Activated CD4-positive, alpha-beta memory T cell treated with anti-CD3 and anti-CD28 coated beads, Interleukin-2, amount 10 ng/mL, durations not matched to agents 7 days and 5 days (primary cell): ENCODE data around the gene TBC1D2. TPM values are rescaled to one million over a fixed set of nuclear protein-coding genes. Genes with fewer than 3 reads are reported as not detected.

Experiments used
- CTCF ChIA-PET: fragments of 350-600 bp; sonication (Branson Sonifier 250); formaldehyde crosslinking; loops from one replicate; lab custom pipeline; 2021; ENCODE audit warnings: antibody characterized with exemption, inconsistent platforms; lab: Charles Lee
- POLR2A ChIA-PET: fragments of 350-600 bp; sonication (Branson Sonifier 250); formaldehyde crosslinking; loops from one replicate; lab custom pipeline; 2021; ENCODE audit warnings: antibody characterized with exemption; lab: Charles Lee
- DNase-seq: peaks from one replicate; pipeline ENCODE4 v3.0.0-alpha.2; 2020
- H3K27ac Mint-ChIP-seq: one replicate; pipeline ENCODE4 v1.8.0; 2021; ENCODE audit warnings: mild to moderate bottlenecking, mixed read lengths
- H3K27me3 Mint-ChIP-seq: one replicate; pipeline ENCODE4 v1.8.0; 2021; ENCODE audit warnings: mixed read lengths
- H3K36me3 Mint-ChIP-seq: one replicate; pipeline ENCODE4 v1.8.0; 2021; ENCODE audit warnings: low read depth, mixed read lengths
- H3K4me1 Mint-ChIP-seq: one replicate; pipeline ENCODE4 v1.8.0; 2021; ENCODE audit warnings: mixed read lengths
- H3K4me3 Mint-ChIP-seq: one replicate; pipeline ENCODE4 v1.8.0; 2021; ENCODE audit warnings: mild to moderate bottlenecking, mixed read lengths
- H3K9me3 Mint-ChIP-seq: one replicate; pipeline ENCODE4 v1.8.0; 2021; ENCODE audit warnings: mixed read lengths
- total RNA-seq, 2 experiments: library from RNA; stranded (reverse); gene quantifications; one replicate each; pipeline ENCODE4 v1.2.3, GENCODE V29; 2021

TBC1D2 gene
- total RNA-seq, 2 experiments from 2014 or later = 11.0 to 11.9 TPM

GRCh38 chr9:98190757-98191105 lies 64.7 kb downstream of the TBC1D2 start:
- Mint-ChIP-seq H3K9me3 (no peaks in the 10 kb centered on the region), H3K36me3 (no peaks in the 10 kb centered on the region), H3K4me3 (peak overlapping the region; percentile 71), H3K27ac (no peak overlapping the region), H3K27me3 (no peaks in the 10 kb centered on the region), H3K4me1 (peaks cover 11% of the 10 kb centered on the region)
- no peak for DNase-seq
- POLR2A ChIA-PET = interaction anchor here (1.6 to 4.1 kb wide), 3 partner anchors 65 to 79 kb away, joined by 6 to 41 read pairs (median 14); partner anchors contain the start of genes TBC1D2 and TRIM14
- CTCF ChIA-PET = interaction anchor here (1.2 kb wide), 1 partner anchor 10 kb away, joined by 3 read pairs; no protein-coding TSS in a partner anchor

GRCh38 chr9:98189412-98189811 lies 66.0 kb downstream of the TBC1D2 start:
- H3K36me3 Mint-ChIP-seq = no peaks in the 10 kb centered on the region
- no peaks in the 10 kb centered on the region for H3K9me3 Mint-ChIP-seq
- H3K27ac Mint-ChIP-seq = no peak overlapping the region
- peaks cover 15% of the 10 kb centered on the region for H3K4me1 Mint-ChIP-seq
- no peak overlapping the region for H3K4me3 Mint-ChIP-seq
- POLR2A ChIA-PET = no interaction called here
- CTCF ChIA-PET = interaction anchor here (1.7 to 3.1 kb wide), 2 partner anchors 16 to 71 kb away, joined by 7 to 13 read pairs; partner anchors contain the start of gene TRIM14
- no peak for DNase-seq
- no peaks in the 10 kb centered on the region for H3K27me3 Mint-ChIP-seq

GRCh38 chr9:98187926-98188325 lies 67.5 kb downstream of the TBC1D2 start:
- H3K36me3 Mint-ChIP-seq = no peaks in the 10 kb centered on the region
- H3K4me1 Mint-ChIP-seq = peaks cover 11% of the 10 kb centered on the region
- no peak overlapping the region for H3K27ac Mint-ChIP-seq
- ChIA-PET CTCF (interaction anchor here (3.1 kb wide), 1 partner anchor 70 kb away, joined by 13 read pairs; the partner anchor contains the start of gene TRIM14), POLR2A (interaction anchor here (0.8 to 0.9 kb wide), 2 partner anchors 9 to 68 kb away, joined by 3 read pairs; no protein-coding TSS in a partner anchor)
- DNase-seq = no peak
- no peak overlapping the region for H3K4me3 Mint-ChIP-seq
- H3K27me3 Mint-ChIP-seq = no peaks in the 10 kb centered on the region
- no peaks in the 10 kb centered on the region for H3K9me3 Mint-ChIP-seq

- Mint-ChIP-seq H3K36me3 (no peaks in the 10 kb centered on the region), H3K9me3 (no peaks in the 10 kb centered on the region), H3K4me1 (peaks cover 14% of the 10 kb centered on the region), H3K27me3 (no peaks in the 10 kb centered on the region), H3K4me3 (no peak overlapping the region), H3K27ac (no peak overlapping the region)
- no peak for DNase-seq
- CTCF ChIA-PET = no interaction called here
- POLR2A ChIA-PET = no interaction called here
These were observed 69.2 kb downstream of the TBC1D2 start for GRCh38 chr9:98186236-98186635.

GRCh38 chr9:98185611-98186171 lies 69.8 kb downstream of the TBC1D2 start:
- ChIA-PET CTCF (no interaction called here), POLR2A (no interaction called here)
- no peak overlapping the region for H3K4me3 Mint-ChIP-seq
- no peaks in the 10 kb centered on the region for H3K9me3 Mint-ChIP-seq
- H3K27ac Mint-ChIP-seq = no peak overlapping the region
- H3K27me3 Mint-ChIP-seq = no peaks in the 10 kb centered on the region
- DNase-seq = no peak
- H3K4me1 Mint-ChIP-seq = peaks cover 13% of the 10 kb centered on the region
- H3K36me3 Mint-ChIP-seq = no peaks in the 10 kb centered on the region

GRCh38 chr9:98185021-98185567 lies 70.4 kb downstream of the TBC1D2 start:
- POLR2A ChIA-PET = interaction anchor here (1.2 kb wide), 1 partner anchor 66 kb away, joined by 3 read pairs; the partner anchor contains the start of gene TRIM14
- no peak overlapping the region for H3K4me3 Mint-ChIP-seq
- no peaks in the 10 kb centered on the region for H3K36me3 Mint-ChIP-seq
- H3K27me3 Mint-ChIP-seq = no peaks in the 10 kb centered on the region
- no peak for DNase-seq
- H3K27ac Mint-ChIP-seq = no peak overlapping the region
- CTCF ChIA-PET = no interaction called here
- peaks cover 15% of the 10 kb centered on the region for H3K4me1 Mint-ChIP-seq
- no peaks in the 10 kb centered on the region for H3K9me3 Mint-ChIP-seq

GRCh38 chr9:98184326-98184725 lies 71.1 kb downstream of the TBC1D2 start:
- POLR2A ChIA-PET = interaction anchor here (1.2 kb wide), 1 partner anchor 66 kb away, joined by 3 read pairs; the partner anchor contains the start of gene TRIM14

GRCh38 chr9:98182889-98183599 lies 72.4 kb downstream of the TBC1D2 start:
- POLR2A ChIA-PET = interaction anchor here (1.6 kb wide), 1 partner anchor 13 kb away, joined by 4 read pairs; no protein-coding TSS in a partner anchor
- no peaks in the 10 kb centered on the region for H3K27me3 Mint-ChIP-seq

More at GRCh38 chr9:98184326-98184725, 71.1 kb downstream of the TBC1D2 start:
- Mint-ChIP-seq H3K4me3 (no peak overlapping the region), H3K4me1 (peaks cover 21% of the 10 kb centered on the region), H3K27me3 (no peaks in the 10 kb centered on the region), H3K27ac (no peak overlapping the region), H3K9me3 (no peaks in the 10 kb centered on the region), H3K36me3 (no peaks in the 10 kb centered on the region)
- no peak for DNase-seq
- CTCF ChIA-PET = interaction anchor here (0.9 kb wide), 1 partner anchor 21 kb away, joined by 3 read pairs; no protein-coding TSS in a partner anchor

GRCh38 chr9:98182069-98182820 lies 73.2 kb downstream of the TBC1D2 start:
- Mint-ChIP-seq H3K4me3 (no peak overlapping the region), H3K4me1 (peaks cover 25% of the 10 kb centered on the region), H3K9me3 (no peaks in the 10 kb centered on the region), H3K27me3 (no peaks in the 10 kb centered on the region), H3K36me3 (no peaks in the 10 kb centered on the region), H3K27ac (no peak overlapping the region)
- POLR2A ChIA-PET = interaction anchor here (0.5 to 1.6 kb wide), 2 partner anchors 12 to 75 kb away, joined by 3 to 4 read pairs; no protein-coding TSS in a partner anchor
- DNase-seq = no peak
- CTCF ChIA-PET = no interaction called here

More at GRCh38 chr9:98182889-98183599, 72.4 kb downstream of the TBC1D2 start:
- CTCF ChIA-PET = no interaction called here
- Mint-ChIP-seq H3K27ac (no peak overlapping the region), H3K4me3 (no peak overlapping the region), H3K4me1 (peaks cover 25% of the 10 kb centered on the region), H3K36me3 (no peaks in the 10 kb centered on the region), H3K9me3 (no peaks in the 10 kb centered on the region)
- no peak for DNase-seq

- peaks cover 25% of the 10 kb centered on the region for H3K4me1 Mint-ChIP-seq
- H3K36me3 Mint-ChIP-seq = no peaks in the 10 kb centered on the region
- ChIA-PET CTCF (no interaction called here), POLR2A (interaction anchor here (0.5 to 1.6 kb wide), 2 partner anchors 11 to 75 kb away, joined by 3 to 4 read pairs; no protein-coding TSS in a partner anchor)
- no peak for DNase-seq
- H3K4me3 Mint-ChIP-seq = no peak overlapping the region
- H3K9me3 Mint-ChIP-seq = no peaks in the 10 kb centered on the region
- H3K27me3 Mint-ChIP-seq = no peaks in the 10 kb centered on the region
- H3K27ac Mint-ChIP-seq = no peak overlapping the region
These were observed 73.7 kb downstream of the TBC1D2 start for GRCh38 chr9:98181746-98182068.

GRCh38 chr9:98180996-98181395 lies 74.5 kb downstream of the TBC1D2 start:
- ChIA-PET POLR2A (no interaction called here), CTCF (interaction anchor here (1.1 kb wide), 1 partner anchor 10 kb away, joined by 3 read pairs; no protein-coding TSS in a partner anchor)
- Mint-ChIP-seq H3K27ac (no peak overlapping the region), H3K4me3 (no peak overlapping the region), H3K4me1 (peaks cover 25% of the 10 kb centered on the region), H3K27me3 (no peaks in the 10 kb centered on the region), H3K9me3 (no peaks in the 10 kb centered on the region), H3K36me3 (no peaks in the 10 kb centered on the region)
- DNase-seq = no peak
